Astrocyte (in vitro differentiated cells and primary cell): ENCODE results near the gene HBM.

Experiments
- EZH2 ChIP-seq: IDR thresholded peaks from 2 replicates; pipeline ENCODE4 v1.6.1; 2012; ENCODE audit warnings: mild to moderate bottlenecking, low read length, inconsistent platforms; ENCODE audit not compliant: insufficient read depth
- TF ChIP-seq, protein P1 (sequence below): IDR thresholded peaks from 2 replicates; pipeline ENCODE4 v1.5.1; 2011; ENCODE audit warnings: low read depth, mild to moderate bottlenecking, inconsistent platforms, low read length, moderate library complexity; ENCODE audit not compliant: insufficient read depth

DNA sequence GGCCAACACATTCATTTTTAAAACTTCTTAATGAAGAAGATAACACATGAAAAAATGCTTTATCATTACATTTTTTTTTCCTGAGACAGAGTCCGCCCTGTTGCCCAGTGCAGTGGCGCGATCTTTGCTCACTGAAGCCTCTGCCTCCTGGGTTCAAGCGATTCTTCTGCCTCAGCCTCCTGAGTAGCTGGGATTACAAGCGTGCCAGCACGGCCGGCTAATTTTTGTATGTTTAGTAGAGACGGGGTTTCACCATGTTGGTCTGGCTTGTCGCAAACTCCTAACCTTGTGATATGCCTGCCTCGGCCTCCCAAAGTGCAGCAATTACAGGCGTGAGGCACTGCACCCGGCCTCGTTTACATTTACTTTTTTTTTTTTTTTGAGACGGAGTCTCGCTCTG, 27.7 kb downstream of the HBM start:
- TF ChIP-seq, protein P1, sequence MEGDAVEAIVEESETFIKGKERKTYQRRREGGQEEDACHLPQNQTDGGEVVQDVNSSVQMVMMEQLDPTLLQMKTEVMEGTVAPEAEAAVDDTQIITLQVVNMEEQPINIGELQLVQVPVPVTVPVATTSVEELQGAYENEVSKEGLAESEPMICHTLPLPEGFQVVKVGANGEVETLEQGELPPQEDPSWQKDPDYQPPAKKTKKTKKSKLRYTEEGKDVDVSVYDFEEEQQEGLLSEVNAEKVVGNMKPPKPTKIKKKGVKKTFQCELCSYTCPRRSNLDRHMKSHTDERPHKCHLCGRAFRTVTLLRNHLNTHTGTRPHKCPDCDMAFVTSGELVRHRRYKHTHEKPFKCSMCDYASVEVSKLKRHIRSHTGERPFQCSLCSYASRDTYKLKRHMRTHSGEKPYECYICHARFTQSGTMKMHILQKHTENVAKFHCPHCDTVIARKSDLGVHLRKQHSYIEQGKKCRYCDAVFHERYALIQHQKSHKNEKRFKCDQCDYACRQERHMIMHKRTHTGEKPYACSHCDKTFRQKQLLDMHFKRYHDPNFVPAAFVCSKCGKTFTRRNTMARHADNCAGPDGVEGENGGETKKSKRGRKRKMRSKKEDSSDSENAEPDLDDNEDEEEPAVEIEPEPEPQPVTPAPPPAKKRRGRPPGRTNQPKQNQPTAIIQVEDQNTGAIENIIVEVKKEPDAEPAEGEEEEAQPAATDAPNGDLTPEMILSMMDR, result no peak
- TF ChIP-seq EZH2, result no peak
